GM03348 (cell line): Measurements from ENCODE around the gene TBC1D10B.
A peak's percentile ranks its signal among the peaks of the same experiment; 100 is the strongest.
"Not testable (repeated sequence)": the region's sequence is repeated elsewhere in the genome, so short reads cannot be mapped to it uniquely, and the experiment has no call there.

ENCODE experiments used
- DNase-seq: peaks from one replicate; pipeline ENCODE4 v3.0.0; 2012; ENCODE audit warnings: low spot score

The TBC1D10B gene

DNA sequence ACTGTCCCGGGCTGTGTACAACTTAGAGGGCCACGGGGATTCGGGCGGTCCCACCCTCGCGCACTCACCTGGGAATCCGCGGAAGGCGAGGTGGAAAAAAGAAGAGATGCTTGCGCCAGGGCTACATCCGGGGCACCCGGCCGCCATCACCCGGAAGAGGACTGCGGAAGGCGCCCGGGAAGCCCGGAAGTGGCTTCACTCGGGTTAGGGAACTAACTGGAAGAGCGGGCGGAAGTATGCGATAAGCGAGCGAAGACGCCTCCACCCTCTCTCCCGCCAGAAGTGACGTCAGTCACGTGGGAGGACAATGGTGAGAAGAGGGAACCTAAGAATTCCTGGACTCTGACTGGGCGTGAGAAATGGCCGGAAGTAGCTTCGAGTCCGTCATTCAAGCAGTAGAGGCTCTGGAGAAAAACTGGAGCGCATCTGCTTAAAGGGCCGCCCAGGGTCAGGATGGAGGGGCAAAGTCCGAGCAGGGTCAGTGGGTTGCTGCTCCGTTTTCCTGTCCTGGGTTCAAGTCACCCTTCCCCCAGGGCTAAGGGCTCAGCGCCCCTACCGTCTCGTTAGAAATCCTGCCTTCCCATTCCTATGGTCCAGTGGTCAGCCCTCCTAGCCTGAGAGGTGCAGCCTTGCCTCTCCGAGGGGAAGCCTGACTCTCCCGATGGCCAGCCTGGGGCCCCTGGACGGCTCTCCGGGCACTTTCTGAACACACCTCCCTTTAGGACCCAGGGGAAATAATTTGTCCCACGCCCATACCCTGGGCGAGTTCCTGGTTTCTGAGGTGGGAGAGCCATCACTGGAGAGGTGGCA is 14.9 kb downstream of the TBC1D10B start, which contains the start of gene CD2BP2:
TSS of gene CD2BP2 (minus strand) at position 165 of the 810 bp plus-strand sequence. CDS start 627 bp downstream, outside the sequence.
- peak; percentile 96 for DNase-seq

DNA sequence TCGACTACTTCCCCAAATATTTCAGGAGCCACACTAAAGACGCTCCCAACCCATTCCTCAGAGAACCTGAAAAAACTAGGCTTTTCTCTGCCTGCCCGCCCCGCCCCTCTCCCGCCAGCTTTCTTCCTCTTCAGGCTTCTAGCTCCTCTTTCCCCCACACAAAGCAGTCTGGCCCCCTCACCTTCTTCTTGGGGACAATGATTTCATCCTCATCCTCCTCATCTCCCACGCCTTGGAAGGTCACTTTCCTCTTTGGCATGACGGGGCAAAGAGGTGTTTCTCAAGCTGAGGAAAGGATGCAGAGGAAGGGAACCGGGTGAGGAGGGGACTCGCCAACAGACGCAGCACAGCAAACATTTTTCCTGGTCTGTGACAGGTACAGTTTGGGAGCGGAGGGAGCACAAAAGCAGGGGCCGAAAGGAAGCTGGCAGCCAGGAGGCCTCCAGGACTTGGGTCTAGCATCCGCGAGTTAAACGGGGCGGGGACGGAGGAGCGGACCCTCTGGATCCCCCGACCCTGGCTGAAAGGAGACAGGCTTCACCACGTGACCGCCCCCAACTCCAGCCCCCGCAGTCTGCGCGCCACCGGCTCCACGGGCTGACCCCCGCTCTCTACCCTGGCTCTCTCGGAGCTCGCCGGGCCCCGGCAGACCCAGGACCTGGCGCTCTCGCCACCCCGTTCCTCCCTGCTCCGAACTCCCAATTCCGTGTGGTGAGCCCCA is 15.7 kb downstream of the TBC1D10B start:
- no peak for DNase-seq

GRCh38 chr16:30353438-30354129 is 16.7 kb downstream of the TBC1D10B start:
- no peak for DNase-seq

- no peak for DNase-seq
Observed at GRCh38 chr16:30352488-30353401, 17.5 kb downstream of the TBC1D10B start.

DNA sequence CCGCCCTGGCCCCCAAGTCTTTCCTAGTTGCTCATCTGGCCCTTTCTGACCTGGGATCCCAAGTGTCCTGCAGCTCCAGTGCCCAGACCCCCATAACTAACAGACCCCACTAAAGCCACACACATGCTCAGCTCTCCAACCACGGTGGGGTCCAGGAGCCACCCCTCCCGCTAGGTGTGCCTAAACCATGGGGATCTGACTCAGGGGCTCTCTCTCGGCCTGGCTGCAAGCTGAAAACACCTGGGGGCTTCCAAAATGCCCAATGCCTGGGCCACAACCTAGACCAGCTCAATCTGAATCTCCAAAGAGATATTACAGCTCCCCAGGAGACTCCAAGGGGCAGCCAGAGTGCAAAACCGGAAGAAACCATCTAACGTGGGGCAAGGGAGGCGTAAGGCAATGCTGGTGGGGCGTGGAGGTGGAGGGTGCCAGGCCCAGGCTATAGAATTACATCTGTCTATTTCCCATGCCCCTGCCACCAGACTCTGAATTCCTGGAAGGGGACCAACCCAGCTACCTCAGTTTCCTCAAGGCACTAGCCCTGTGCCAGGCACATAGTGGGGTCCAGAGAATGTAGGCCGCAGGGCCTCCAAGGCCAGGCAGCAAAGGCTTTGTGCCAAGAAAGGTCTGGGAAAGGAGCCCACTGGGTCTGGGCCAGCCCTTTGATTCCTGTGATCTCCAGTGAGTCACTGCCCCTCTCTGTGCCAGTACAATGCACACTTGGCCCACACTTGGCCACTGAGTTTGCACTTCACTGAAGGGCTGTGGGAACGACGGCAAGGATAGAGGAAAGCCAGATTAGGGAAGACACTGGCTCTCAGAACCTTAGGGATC is 18.5 kb downstream of the TBC1D10B start:
- peak; percentile 80 for DNase-seq

GRCh38 chr16:30351001-30351441 is 19.3 kb downstream of the TBC1D10B start:
- no peak for DNase-seq

DNA sequence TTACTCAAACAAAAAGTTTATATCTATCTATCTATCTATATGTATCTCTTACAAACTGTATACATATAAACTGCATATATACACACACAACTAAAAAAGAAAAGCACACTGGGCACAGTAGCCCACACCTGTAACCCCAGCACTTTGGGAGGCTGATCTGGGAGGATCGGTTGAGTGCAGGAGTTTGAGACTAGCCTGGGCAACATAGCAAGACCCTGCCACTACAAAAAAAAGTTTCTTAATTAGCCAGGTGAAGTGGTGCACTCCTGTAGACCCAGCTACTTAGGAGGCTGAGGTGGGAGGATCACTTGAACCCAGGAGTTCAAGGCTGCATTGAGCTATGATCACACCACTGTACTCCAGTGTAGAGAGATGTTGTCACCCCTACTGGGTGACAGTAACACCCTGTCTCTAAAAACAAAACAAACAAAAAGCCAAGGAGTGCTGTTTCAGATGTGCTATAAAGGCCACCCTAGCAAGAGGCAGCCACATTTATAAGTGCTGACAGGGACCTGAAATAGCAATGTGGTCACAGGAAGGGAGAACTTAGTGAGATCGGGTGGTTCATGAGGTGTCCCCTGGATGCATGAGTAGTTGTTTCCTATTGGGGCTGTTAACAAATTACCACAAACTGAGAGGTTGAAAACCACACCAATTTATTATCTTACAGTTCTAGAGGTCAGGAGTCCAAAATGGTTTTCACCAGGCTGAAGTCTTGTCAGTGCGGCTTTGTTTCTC is 20.0 kb downstream of the TBC1D10B start:
- DNase-seq = no peak

- no peak for DNase-seq
Observed at GRCh38 chr16:30349675-30350074, 20.6 kb downstream of the TBC1D10B start.

GRCh38 chr16:30348929-30349328 is 21.4 kb downstream of the TBC1D10B start:
- no peak for DNase-seq

DNA sequence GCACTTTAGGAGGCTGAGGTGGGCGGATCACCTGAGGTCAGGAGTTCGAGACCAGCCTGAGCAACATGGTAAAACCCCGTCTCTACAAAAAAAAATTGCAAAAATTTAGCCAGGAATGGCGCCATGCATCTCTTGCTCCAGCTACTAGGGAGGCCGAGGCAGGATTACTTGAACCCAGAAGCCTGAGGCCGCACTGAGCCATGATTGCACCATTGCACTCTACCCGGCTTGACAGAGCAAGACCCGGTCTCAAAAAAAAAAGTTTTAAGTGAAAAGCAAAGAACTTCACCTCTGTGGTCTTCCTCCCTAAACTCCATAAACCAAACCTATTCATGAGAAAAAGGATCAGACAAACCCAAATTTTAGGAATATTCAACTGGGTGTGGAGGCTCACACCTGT is 22.2 kb downstream of the TBC1D10B start:
- DNase-seq = no peak

DNA sequence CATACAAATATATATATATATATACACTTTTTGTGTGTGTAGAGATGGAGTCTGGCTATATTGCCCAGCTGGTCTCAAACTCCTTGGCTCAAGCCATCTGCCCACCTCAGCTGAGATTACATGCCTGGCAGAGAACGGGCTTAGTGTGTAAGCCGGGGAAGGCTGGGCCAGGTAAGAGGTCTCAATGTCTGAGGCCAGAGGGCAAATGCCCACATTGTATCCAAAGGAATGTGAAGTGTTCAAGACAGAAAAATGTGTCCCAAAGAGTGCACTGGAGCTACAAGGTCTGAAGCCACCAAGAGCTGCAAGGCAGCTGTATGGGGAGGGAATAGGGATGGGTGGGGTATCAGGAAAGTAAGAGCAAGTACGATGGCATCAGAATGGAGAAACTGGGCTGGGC is 24.0 kb downstream of the TBC1D10B start:
- DNase-seq = no peak

- DNase-seq = not testable (repeated sequence)
Observed at GRCh38 chr16:30343491-30343820, 26.8 kb downstream of the TBC1D10B start.

DNA sequence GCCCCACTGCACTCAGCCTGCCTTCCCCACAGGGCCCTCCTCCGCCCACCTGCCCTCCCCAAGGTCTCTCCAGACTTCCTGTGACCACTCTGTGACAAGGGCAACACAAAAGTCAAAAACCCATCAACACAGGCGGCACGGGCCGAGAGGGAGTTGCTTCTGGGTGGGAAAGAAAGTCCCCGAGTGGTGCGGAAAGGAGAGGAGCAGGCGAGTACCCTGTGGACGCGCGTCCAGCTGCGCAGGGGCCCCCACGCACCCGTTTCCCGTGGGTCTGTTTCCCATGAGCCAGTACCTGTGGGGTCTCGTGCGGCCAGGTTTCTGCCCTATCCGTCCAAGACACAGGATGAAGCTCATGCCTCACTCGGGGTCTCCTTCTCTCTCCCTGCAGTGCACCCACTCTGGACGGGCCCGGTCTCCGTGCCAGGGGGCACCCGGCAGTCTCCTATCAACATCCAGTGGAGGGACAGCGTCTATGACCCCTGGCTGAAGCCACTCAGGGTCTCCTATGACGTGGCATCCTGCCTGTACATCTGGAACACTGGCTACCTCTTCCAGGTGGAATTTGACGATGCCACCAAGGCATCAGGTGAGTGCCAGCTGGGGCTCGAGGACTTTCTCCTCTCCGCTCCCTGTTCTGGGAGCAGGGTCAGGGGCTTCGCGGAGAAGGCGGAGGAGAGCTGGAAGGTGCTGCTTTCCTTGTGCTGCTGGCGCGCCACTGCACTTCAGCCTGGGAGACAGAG is 27.4 kb downstream of the TBC1D10B start:
- DNase-seq = no peak

DNA sequence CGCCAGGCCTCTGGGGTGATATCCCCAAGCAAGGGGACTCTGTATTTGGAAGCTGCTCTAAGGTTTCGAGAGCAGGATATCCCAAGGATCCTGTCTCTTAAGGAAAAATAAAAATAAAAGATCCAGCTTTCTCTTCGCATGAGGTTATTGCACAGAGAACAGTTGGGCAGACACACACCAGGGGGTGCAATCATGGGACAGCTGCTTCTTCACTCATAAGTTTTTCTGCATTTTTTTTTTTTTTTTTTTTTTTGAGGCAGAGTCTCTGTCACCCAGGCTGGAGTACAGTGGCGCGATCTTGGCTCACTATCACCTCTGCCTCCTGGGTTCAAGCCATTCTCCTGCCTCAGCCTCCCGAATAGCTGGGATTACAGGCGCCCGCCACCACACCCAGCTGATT is 28.3 kb downstream of the TBC1D10B start:
- not testable (repeated sequence) for DNase-seq

DNA sequence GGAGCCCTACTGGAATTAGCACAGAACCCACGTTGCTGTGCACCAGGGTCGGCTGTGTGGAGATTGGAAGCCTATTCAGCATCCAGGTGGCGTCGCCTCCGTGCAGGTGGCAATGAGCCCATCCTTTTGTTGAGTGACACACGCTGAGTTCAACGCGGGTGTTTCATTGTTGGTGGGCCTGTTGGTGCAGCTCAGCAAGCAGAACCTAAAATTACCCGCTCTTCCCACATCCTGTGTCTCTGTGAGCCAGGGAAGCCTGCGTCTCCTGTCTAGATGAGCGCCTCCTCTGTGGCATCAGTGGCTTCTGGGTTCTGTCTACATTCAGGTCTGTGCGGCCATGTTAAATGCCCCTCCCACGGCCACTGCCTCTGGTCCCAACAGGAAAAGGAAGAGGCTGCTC is 29.7 kb downstream of the TBC1D10B start:
- DNase-seq = no peak

GRCh38 chr16:30338715-30339114 is 31.6 kb downstream of the TBC1D10B start:
- DNase-seq = not testable (repeated sequence)

DNA sequence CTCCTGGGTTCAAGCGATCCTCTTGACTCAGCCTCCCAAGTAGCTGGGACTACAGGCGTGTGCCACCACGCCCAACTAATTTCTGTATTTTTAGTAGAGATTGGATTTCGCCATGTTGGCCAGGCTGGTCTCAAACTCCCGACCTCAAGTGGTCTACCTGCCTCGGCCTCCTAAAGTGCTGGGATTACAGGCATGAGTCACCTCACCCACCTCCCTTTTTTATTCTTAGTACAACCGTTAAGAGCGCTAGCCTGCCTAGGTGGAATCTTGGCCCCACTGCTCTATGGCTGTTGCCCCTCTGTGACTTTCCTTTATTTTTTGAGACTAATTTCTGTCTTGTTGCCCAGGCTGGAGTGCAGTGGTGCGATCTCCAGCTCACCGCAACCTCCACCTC is 32.3 kb downstream of the TBC1D10B start:
- DNase-seq = not testable (repeated sequence)

DNA sequence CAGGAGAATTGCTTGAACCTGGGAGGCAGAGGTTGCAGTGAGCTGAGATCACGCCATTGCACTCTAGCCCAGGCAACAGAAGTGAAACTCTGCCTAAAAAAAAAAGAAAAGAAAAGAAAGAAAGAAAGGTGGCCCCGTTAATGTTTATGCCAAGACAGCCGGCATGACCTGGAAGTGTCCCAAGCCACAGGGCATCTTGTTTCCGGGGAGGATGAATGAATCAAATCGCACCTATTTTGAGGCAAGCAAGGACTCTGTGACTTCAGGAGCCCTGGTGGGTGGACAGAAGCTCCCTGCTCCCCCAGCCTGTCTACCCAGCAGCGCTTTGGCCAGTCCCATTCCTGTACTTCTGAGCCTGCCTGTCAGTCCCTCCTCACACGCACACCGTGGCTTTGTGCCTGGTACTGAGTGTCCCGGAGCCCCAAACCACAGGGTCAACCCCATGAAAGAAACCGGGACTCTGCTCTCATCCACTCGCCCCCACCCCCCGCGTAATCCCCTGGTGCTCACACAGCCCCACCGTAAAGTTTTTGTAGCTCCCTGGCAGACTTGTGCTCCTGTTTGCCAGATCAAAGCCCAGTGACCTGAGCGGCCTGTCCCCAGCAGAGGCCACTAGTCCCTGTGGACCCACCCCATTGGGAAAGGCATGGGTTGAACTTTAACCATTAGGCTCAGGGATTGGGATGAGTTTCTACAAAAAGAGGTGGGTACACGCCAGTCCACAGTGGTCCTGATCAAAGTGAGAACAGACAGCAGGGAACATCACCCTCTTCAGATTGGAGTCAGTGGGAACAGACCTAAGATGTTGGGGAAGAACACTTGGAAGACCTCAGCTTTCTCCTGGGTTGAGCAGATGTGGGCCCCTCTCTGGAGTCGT is 34.5 kb downstream of the TBC1D10B start:
- DNase-seq = peak; percentile 13
